WTC11 (cell line): Measurements from ENCODE around the gene TOP2A. TPM values are rescaled to one million over a fixed set of nuclear protein-coding genes. Genes with fewer than 3 reads are reported as not detected.

ENCODE experiments used
- ATAC-seq: fragments of 200-7000 bp; cut with Tn5 transposase; 2 replicates; pipeline ENCODE4 v1.10.0; 2021; ENCODE audit warnings: mild to moderate bottlenecking, moderate library complexity
- CTCF ChIA-PET: fragments of 300-600 bp; sonication (Branson Sonifier 250); formaldehyde crosslinking; loops from one replicate; lab custom pipeline; 2021; ENCODE audit warnings: antibody characterized with exemption; lab: Charles Lee
- POLR2A ChIA-PET: fragments of 350-600 bp; sonication (Branson Sonifier 250); formaldehyde crosslinking; loops from one replicate; lab custom pipeline; 2021; ENCODE audit warnings: antibody characterized with exemption; lab: Charles Lee
- DNase-seq: peaks from one replicate; pipeline ENCODE4 v3.0.0; 2021; ENCODE audit warnings: low spot score
- H3K27ac Mint-ChIP-seq: 2 replicates; pipeline ENCODE4 v1.8.0; 2021; ENCODE audit warnings: mixed read lengths
- H3K27me3 Mint-ChIP-seq: 2 replicates; pipeline ENCODE4 v1.8.0; 2021; ENCODE audit warnings: low read depth, mild to moderate bottlenecking, moderate library complexity, mixed read lengths
- H3K36me3 Mint-ChIP-seq: 2 replicates; pipeline ENCODE4 v1.8.0; 2021; ENCODE audit warnings: mixed read lengths
- H3K4me1 Mint-ChIP-seq: 2 replicates; pipeline ENCODE4 v1.8.0; 2022; ENCODE audit warnings: mixed read lengths
- H3K4me3 Mint-ChIP-seq: 2 replicates; pipeline ENCODE4 v1.8.0; 2021; ENCODE audit warnings: mild to moderate bottlenecking, moderate library complexity, mixed read lengths
- H3K9me3 Mint-ChIP-seq: 2 replicates; pipeline ENCODE4 v1.8.0; 2021; ENCODE audit warnings: mixed read lengths
- AFF4 ChIP-seq: sonication (generic); formaldehyde crosslinking; IDR thresholded peaks from 2 replicates; pipeline ENCODE4 v1.8.1; 2023; ENCODE audit warnings: mild to moderate bottlenecking, missing genetic modification reagents, borderline replicate concordance
- ATF1 ChIP-seq: sonication (generic); formaldehyde crosslinking; IDR thresholded peaks from 2 replicates; pipeline ENCODE4 v1.8.1; 2023; ENCODE audit warnings: mild to moderate bottlenecking, moderate library complexity, missing genetic modification reagents
- ELF4 ChIP-seq: sonication (generic); formaldehyde crosslinking; IDR thresholded peaks from 2 replicates; pipeline ENCODE4 v1.8.1; 2022; ENCODE audit warnings: low read depth, mild to moderate bottlenecking, moderate library complexity, missing genetic modification reagents
- ESRRA ChIP-seq: sonication (generic); formaldehyde crosslinking; IDR thresholded peaks from 2 replicates; pipeline ENCODE4 v1.8.1; 2022; ENCODE audit warnings: mild to moderate bottlenecking, missing genetic modification reagents, borderline replicate concordance
- GTF2I ChIP-seq: fragments of 250-450 bp; sonication (Bioruptor Pico); conservative IDR thresholded peaks from 2 replicates; pipeline ENCODE4 v1.4.0; 2021; ENCODE audit warnings: mild to moderate bottlenecking
- MYBL2 ChIP-seq: sonication (generic); formaldehyde crosslinking; IDR thresholded peaks from 2 replicates; pipeline ENCODE4 v1.8.1; 2023; ENCODE audit warnings: mild to moderate bottlenecking, moderate library complexity, missing genetic modification reagents
- NFATC4 ChIP-seq: fragments of 250-450 bp; sonication (Bioruptor Pico); IDR thresholded peaks from 2 replicates; pipeline ENCODE4 v1.9.0; 2021; ENCODE audit warnings: mild to moderate bottlenecking
- NFE2L1 ChIP-seq: sonication (generic); formaldehyde crosslinking; IDR thresholded peaks from 2 replicates; pipeline ENCODE4 v1.8.1; 2023; ENCODE audit warnings: missing genetic modification reagents
- NFYB ChIP-seq: sonication (generic); formaldehyde crosslinking; conservative IDR thresholded peaks from 2 replicates; pipeline ENCODE4 v1.8.0; 2022; ENCODE audit warnings: low read depth, missing genetic modification reagents
- PRRX2 ChIP-seq: fragments of 250-450 bp; sonication (Bioruptor Pico); IDR thresholded peaks from 2 replicates; pipeline ENCODE4 v1.8.0; 2021; ENCODE audit warnings: mild to moderate bottlenecking
- SMAD4 ChIP-seq: sonication (generic); formaldehyde crosslinking; IDR thresholded peaks from 2 replicates; pipeline ENCODE4 v1.8.0; 2022; ENCODE audit warnings: mild to moderate bottlenecking, missing genetic modification reagents
- SOX15 ChIP-seq: fragments of 250-450 bp; sonication (Bioruptor Pico); IDR thresholded peaks from 2 replicates; pipeline ENCODE4 v1.9.0; 2021; ENCODE audit warnings: mild to moderate bottlenecking
- SP1 ChIP-seq: sonication (generic); formaldehyde crosslinking; conservative IDR thresholded peaks from 2 replicates; pipeline ENCODE4 v1.8.1; 2022; ENCODE audit warnings: missing genetic modification reagents
- TCF7 ChIP-seq: sonication (generic); formaldehyde crosslinking; IDR thresholded peaks from 2 replicates; pipeline ENCODE4 v1.8.0; 2022; ENCODE audit warnings: mild to moderate bottlenecking, low read depth, missing genetic modification reagents, moderate library complexity
- TEAD4 ChIP-seq: sonication (generic); formaldehyde crosslinking; IDR thresholded peaks from 2 replicates; pipeline ENCODE4 v1.8.0; 2022; ENCODE audit warnings: mild to moderate bottlenecking, missing genetic modification reagents
- ZNF138 ChIP-seq: sonication (generic); formaldehyde crosslinking; conservative IDR thresholded peaks from 2 replicates; pipeline ENCODE4 v1.8.1; 2022; ENCODE audit warnings: mild to moderate bottlenecking, moderate library complexity, missing genetic modification reagents
- ZNF232 ChIP-seq: sonication (generic); formaldehyde crosslinking; IDR thresholded peaks from 2 replicates; pipeline ENCODE4 v1.8.0; 2022; ENCODE audit warnings: mild to moderate bottlenecking, missing genetic modification reagents
- ZNF396 ChIP-seq: fragments of 250-450 bp; sonication (Bioruptor Pico); IDR thresholded peaks from 2 replicates; pipeline ENCODE4 v1.8.0; 2021; ENCODE audit warnings: mild to moderate bottlenecking, moderate library complexity, borderline replicate concordance
- ZNF671 ChIP-seq: fragments of 250-450 bp; sonication (Bioruptor Pico); IDR thresholded peaks from 2 replicates; pipeline ENCODE4 v1.8.0; 2021; ENCODE audit warnings: mild to moderate bottlenecking
- total RNA-seq: library from RNA; stranded (reverse); gene quantifications from 3 replicates; pipeline ENCODE4 v1.2.3, GENCODE V29; 2021
- TF ChIP-seq, protein P1 (sequence below): fragments of 250-450 bp; sonication (Bioruptor Pico); IDR thresholded peaks from 2 replicates; pipeline ENCODE4 v1.8.0; 2021; ENCODE audit warnings: mild to moderate bottlenecking
- TF ChIP-seq, protein P2 (sequence below): sonication (generic); formaldehyde crosslinking; IDR thresholded peaks from 2 replicates; pipeline ENCODE4 v1.8.0; 2022; ENCODE audit warnings: mild to moderate bottlenecking, missing genetic modification reagents

TOP2A gene
- total RNA-seq, 1 experiment from 2014 or later, result 307 TPM

DNA sequence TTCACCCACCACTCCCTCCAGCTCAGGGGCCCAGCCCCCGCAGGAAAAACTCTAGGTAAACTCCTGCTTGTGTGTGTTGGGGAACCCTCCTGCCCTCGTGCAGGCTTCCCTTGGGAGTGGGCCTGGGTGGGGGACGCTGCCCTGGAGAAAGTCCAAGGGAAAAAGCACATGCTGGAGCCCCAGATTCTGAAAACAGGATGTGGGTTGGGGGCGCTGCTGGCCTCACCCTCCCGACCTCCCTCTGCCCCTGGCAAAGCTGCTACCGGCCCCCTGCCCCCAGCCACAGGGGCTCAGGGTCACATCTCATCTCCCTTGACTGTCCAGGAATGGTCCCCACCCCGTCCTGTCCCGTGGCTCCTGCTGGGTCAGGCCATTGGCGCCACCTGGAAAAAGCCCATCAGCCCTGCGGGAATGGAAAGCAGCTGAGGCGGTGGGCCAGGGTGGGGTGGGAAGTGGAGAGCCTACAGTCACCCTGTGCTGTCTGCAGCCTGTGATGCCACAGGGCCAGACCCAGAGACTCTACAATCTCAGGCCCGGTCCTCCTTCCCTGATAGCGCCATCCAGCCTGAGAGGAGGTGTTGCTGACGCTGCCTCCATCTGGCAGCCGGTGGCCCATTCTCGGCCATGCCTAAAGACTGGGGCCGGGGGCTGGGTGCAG, 50.7 kb downstream of the TOP2A start:
- H3K9me3 Mint-ChIP-seq, result peaks cover 4% of the 10 kb centered on the region
- TF ChIP-seq ELF4 (CRISPR knock-in tag), result no peak
- TF ChIP-seq AFF4 (CRISPR knock-in tag), result no peak
- TF ChIP-seq ATF1 (CRISPR knock-in tag), result no peak
- no peak for TF ChIP-seq NFATC4
- no peak for TF ChIP-seq NFYB (CRISPR knock-in tag)
- no peak for TF ChIP-seq PRRX2 (CRISPR knock-in tag)
- TF ChIP-seq, protein P1, sequence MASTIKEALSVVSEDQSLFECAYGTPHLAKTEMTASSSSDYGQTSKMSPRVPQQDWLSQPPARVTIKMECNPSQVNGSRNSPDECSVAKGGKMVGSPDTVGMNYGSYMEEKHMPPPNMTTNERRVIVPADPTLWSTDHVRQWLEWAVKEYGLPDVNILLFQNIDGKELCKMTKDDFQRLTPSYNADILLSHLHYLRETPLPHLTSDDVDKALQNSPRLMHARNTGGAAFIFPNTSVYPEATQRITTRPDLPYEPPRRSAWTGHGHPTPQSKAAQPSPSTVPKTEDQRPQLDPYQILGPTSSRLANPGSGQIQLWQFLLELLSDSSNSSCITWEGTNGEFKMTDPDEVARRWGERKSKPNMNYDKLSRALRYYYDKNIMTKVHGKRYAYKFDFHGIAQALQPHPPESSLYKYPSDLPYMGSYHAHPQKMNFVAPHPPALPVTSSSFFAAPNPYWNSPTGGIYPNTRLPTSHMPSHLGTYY (CRISPR knock-in tag), result no peak
- no peak for TF ChIP-seq SMAD4 (CRISPR knock-in tag)
- TF ChIP-seq, protein P2, sequence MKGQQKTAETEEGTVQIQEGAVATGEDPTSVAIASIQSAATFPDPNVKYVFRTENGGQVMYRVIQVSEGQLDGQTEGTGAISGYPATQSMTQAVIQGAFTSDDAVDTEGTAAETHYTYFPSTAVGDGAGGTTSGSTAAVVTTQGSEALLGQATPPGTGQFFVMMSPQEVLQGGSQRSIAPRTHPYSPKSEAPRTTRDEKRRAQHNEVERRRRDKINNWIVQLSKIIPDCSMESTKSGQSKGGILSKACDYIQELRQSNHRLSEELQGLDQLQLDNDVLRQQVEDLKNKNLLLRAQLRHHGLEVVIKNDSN (CRISPR knock-in tag), result no peak
- no peak for TF ChIP-seq ESRRA
- TF ChIP-seq TEAD4 (CRISPR knock-in tag), result no peak
- no peak for TF ChIP-seq NFE2L1 (CRISPR knock-in tag)
- TF ChIP-seq, all 79 proteins: peak for 0
- Mint-ChIP-seq H3K4me1 (peaks cover 22% of the 10 kb centered on the region), H3K4me3 (no peak overlapping the region), H3K36me3 (0 out of 2 replicates have a peak, but pooled peaks cover 2% of the 10 kb centered on the region), H3K27me3 (peaks cover 26% of the 10 kb centered on the region), H3K27ac (no peak overlapping the region)
- CTCF ChIA-PET, result interaction anchor here (0.6 to 6.9 kb wide), 9 partner anchors 8 to 173 kb away, joined by 3 to 102 read pairs (median 4); partner anchors contain the start of gene TOP2A
- ATAC-seq (no peak), DNase-seq (no peak)
- POLR2A ChIA-PET, result no interaction called here

DNA sequence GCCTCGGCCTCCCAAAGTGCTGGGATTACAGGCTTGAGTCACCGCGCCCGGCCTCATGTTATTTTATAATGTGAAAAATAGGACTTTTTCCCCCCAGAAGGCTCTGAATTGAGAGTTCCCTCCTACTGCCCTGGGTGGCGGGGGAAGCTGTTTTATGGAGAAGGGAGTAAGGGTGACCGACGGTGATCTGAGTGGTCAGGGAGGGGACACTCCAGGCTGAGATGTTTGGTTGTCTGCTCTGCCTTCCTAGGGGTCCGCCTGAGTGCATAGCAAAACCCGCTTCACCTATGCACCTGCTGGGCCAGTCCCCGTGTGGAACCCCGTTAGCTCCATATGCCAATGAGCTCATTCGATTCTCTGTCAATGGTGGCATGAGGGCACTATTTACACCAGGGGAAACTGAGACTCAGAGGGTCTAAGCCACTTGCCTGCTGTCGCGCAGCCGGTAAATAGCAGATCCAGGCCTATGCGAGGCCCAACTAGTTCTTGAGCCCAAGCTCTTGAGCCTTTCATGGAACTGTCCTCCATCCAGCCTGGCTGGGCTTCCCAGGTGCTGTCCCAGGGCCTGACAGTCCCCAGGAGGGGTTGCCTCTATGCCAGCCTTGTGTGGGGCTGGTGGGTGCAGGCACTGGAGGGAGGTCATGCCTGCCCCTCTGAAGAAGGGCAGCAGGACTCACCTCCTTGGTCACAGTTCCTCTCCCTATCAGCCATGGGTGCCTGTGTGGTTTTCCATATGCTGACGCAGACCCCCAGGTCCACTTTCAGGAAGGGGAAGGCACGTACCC, 51.4 kb downstream of the TOP2A start:
- ChIA-PET POLR2A (interaction anchor here (0.5 kb wide), 1 partner anchor 229 kb away, joined by 3 read pairs; no protein-coding TSS in a partner anchor), CTCF (interaction anchor here (0.6 to 6.9 kb wide), 13 partner anchors 8 to 194 kb away, joined by 3 to 102 read pairs (median 5); partner anchors contain the start of genes IGFBP4 and TOP2A)
- DNase-seq (no peak), ATAC-seq (no peak)
- TF ChIP-seq TCF7 (CRISPR knock-in tag) (no peak), GTF2I (CRISPR knock-in tag) (no peak), SP1 (no peak), ZNF232 (no peak), SOX15 (CRISPR knock-in tag) (no peak), ZNF138 (CRISPR knock-in tag) (no peak), ZNF396 (CRISPR knock-in tag) (no peak), ZNF671 (CRISPR knock-in tag) (no peak), MYBL2 (CRISPR knock-in tag) (no peak)
- Mint-ChIP-seq H3K4me3 (no peak overlapping the region), H3K36me3 (0 out of 2 replicates have a peak, but pooled peaks cover under 1% of the 10 kb centered on the region), H3K27ac (no peak overlapping the region), H3K4me1 (peaks cover 27% of the 10 kb centered on the region), H3K9me3 (peaks cover 2% of the 10 kb centered on the region), H3K27me3 (peaks cover 32% of the 10 kb centered on the region)
